Stimulated activated CD8-positive, alpha-beta memory T cell treated with anti-CD3 and anti-CD28 coated beads, Interleukin-12 subunit alpha, Interleukin-12 subunit beta, amount 100 ng/mL, for 1 hour (primary cell): ENCODE data around the gene GCNT4.

ENCODE experiments used
- DNase-seq: peaks from one replicate; pipeline ENCODE4 v3.0.0-alpha.2; 2020; ENCODE audit warnings: low read depth

The GCNT4 gene

GRCh38 chr5:75050415-75050814 is 1.9 kb downstream of the GCNT4 start:
- no peak for DNase-seq

GRCh38 chr5:75049456-75050351 is 2.7 kb downstream of the GCNT4 start:
- peak; percentile 62 for DNase-seq

GRCh38 chr5:75048457-75048953 is 3.9 kb downstream of the GCNT4 start:
- no peak for DNase-seq

GRCh38 chr5:75047356-75047755 is 5.0 kb downstream of the GCNT4 start:
- no peak for DNase-seq

GRCh38 chr5:75046366-75047142 is 5.8 kb downstream of the GCNT4 start:
- no peak for DNase-seq

- no peak for DNase-seq
Observed at GRCh38 chr5:75045071-75045470, 7.3 kb downstream of the GCNT4 start.

DNA sequence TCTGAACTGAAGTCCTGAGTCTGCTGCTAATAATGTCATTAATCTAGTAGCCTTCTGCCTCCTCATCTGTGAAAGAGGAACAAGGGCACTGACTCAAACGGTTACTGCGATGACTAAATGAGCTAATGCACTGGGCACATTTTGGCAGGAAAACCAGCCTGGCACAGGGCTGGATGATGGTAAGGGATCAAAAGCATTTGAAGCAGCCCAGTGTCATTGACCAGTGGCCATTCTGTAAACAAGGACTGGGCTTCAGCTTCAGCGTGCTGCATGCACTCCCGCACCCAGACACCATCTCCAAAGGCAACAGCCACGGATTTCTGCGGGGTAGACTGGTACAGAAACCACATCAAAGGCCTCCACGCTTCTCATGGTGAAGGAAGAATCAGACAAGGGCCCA is 8.0 kb downstream of the GCNT4 start:
- no peak for DNase-seq

- no peak for DNase-seq
Observed at GRCh38 chr5:75043633-75044264, 8.6 kb downstream of the GCNT4 start.

- no peak for DNase-seq
Observed at GRCh38 chr5:75042522-75042921, 9.8 kb downstream of the GCNT4 start.

GRCh38 chr5:75040973-75041372 is 11.4 kb downstream of the GCNT4 start:
- DNase-seq, result no peak

- DNase-seq, result no peak
Observed at GRCh38 chr5:75037106-75037505, 15.3 kb downstream of the GCNT4 start.

GRCh38 chr5:75034137-75034739 is 18.1 kb downstream of the GCNT4 start:
- no peak for DNase-seq

- DNase-seq, result no peak
Observed at GRCh38 chr5:75031366-75031765, 21.0 kb downstream of the GCNT4 start.

DNA sequence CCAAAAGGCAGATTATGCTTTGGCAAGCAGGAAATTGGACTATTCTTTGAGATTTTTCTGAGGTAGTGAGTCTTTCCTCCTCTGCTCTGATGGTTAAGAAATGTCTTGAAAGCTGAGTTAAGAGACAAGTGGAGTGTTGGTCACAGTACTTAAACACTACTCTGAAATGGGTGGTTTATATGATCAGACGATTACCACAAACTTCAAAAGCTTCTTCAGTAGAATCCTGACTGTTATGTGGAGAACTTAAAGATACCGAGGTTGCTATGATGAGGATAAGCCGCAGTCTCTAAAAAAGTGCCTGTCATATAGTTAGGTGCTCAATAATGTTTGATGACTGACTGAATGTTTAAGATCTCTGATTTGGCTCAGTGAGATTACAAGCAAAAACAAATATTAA is 24.3 kb downstream of the GCNT4 start:
- DNase-seq, result no peak

DNA sequence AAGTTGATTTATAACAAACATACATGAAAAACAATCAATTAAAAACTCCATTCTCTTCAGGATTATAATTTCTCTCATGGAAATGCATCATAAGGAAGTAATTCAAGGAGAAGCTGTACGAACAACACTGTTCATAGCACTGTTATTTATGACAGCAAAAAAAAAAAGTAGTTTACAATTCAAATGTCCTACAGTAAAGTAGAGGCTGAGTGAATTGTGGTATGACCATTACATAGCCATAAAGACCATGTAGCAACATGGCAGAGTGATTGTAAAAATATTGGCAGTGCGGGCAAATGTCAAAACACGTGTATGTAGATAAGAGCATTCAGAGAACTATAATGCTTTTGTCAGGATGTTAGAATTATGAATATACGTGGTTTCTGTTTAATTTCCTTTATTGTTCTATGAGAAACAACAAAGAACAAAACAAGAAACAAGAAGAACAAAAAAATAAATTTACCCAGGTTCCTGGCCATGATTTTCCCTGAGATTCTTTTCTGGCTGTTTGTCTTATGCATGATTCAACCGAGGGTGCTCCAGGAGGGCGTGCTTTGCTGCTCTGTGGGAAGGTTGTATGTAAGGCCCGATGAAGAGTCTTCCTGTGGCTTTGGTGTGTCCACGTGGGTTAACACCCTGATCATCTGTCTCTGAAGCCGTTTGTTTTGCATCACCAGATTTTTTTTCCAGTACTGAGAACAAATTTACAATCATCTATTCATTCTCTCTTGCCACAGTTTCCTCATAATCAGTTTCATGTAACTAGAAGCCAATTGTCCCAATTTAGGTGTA is 28.8 kb downstream of the GCNT4 start:
- peak; percentile 20 for DNase-seq

GRCh38 chr5:75021800-75022199 is 30.6 kb downstream of the GCNT4 start:
- DNase-seq, result no peak

DNA sequence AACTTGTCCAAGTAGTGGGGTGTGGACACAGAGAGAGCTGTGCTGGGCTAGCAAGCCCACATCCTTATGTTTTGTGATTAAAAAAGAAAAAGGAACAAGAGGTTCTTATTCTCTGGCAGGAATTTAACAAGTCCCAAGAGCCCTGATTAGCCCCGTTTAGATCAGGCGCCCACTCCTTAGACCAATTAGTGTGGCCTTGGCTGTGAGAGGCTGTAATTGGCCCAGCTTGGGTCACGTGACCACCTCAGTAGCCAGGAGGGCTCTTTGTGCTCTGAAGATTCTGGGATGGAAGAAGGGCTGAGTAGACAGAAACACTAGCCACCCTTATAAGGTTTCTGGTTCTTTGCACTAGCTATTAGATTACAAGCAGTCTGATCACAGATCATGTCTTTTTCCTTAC is 31.1 kb downstream of the GCNT4 start:
- no peak for DNase-seq

DNA sequence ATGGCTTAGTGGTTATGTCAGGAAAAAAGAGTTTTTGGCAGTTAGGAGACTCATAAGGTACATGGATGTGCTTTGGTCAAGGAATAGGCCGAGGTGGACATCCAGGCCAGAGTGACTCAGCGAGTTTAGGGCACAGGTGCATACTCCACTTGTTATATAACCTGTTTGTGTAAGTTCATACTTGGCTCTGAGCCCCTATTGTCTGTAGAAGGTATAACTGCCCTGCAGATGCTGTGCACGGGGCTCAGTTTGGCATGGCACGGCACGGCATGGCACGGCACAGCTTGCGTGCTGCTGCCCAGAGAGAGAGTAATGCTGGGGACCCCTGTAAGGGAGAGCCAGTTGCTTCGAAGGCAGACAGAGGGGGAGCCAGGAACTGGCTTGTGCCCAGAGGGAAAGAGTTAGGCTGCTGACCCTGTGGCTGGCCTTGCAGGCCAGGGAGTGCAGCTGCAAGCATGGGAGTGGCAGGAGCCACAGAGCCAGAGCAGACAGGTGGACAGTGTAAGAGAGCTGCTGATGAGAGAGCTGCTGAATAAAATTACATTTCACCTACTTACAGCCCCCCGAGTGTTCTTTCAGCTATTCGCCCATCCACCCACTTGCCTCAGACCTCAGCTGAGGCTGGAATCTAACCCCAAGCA is 32.2 kb downstream of the GCNT4 start:
- no peak for DNase-seq

- no peak for DNase-seq
Observed at GRCh38 chr5:75018805-75019587, 33.4 kb downstream of the GCNT4 start.

DNA sequence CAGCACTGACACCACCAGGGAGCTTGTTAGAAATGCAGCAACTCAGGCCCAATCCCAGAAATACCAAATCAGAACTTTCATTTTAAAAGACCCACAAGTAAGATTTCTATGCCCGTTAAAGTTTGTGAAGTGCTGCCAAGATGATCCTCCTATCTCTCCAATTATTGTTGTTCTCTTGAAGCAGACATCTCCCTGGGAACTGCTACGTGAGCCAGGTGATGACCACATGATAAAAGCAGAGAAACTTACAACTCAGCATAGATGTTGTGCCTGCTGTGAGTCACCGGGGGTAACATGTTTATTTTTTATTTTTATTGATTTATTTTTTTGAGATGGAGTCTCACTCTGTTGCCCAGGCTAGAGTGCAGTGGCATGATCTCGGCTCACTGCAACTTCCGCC is 34.4 kb downstream of the GCNT4 start:
- DNase-seq, result no peak
